ENCODE measurements around the gene DLG5.

DLG5 gene

DNA sequence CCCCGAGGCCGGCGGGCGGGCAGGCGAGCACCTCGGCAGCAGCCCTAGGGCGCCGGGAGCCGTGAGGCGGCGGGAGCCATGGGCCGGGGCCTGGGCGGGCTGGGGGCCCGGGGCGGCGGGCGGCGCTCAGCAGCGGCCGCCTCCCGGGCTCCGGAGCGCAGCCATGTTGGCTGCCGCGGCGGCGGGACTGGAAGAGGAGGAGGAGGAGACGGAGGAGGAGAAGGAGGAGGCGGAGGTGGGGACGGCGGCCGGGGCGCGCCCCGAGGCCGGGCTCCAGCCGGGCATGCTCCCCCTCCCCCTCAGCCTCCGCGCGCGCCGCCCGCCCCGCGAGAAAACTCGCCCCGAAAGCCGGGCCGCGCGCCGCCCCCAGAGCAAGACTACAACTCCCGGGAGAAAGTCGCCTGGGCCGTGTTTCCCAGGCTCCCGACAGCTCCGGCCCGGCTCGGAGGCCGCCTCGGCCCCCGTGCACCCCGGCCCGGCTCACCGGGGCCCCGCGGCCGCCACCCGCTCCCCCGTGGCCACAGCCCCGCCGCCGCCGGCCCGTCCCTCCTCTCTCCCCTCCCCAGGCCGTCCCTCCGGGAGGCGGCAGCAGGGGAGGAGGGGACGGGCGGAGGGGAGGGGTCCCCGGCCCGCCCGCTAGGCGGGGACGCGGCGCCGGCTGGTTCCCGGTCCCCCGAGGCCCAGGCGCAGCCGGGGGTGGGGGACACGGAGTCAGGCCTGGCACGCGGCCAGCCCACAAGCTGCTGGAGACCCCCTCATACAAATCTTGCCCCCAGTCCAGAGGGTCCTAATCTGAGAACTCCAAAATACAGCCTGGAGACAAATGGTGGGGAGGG is at the start of gene DLG5:
Gene DLG5, minus strand, starts transcription at position 190 of the 836 bp plus-strand sequence. CDS start 235 bp downstream, outside the sequence.
- DNase-seq (ENCODE audit: low read depth in 2 of 2), result no peak

GRCh38 chr10:77975086-77975666 is 48.6 kb upstream of the DLG5 start:
- DNase-seq (ENCODE audit: low read depth in 2 of 2), result no peak

- no peak for DNase-seq (ENCODE audit: low read depth in 2 of 2)
Observed at GRCh38 chr10:77974396-77975074, 48.0 kb upstream of the DLG5 start.

- no peak for DNase-seq (ENCODE audit: low read depth in 2 of 2)
Observed at GRCh38 chr10:77973276-77973675, 46.7 kb upstream of the DLG5 start.

- no peak for DNase-seq (ENCODE audit: low read depth in 2 of 2)
Observed at GRCh38 chr10:77972148-77972547, 45.6 kb upstream of the DLG5 start.

DNA sequence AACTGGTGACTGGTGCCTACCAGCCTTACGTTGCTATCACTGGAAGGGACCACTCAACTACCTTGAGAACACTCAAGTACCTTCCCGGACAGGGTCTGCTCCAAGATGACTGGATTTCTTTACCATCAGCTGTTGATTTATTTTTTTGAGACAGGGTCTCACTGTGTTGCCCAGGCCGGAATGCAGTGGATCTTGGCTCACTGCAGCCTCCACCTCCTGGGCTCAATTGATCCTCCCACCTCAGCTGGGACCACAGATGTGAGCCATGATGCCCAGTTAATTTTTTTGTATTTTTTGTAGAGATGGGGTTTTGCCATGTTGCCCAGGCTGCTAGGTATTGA is 45.2 kb upstream of the DLG5 start:
- no peak for DNase-seq (ENCODE audit: low read depth in 2 of 2)

GRCh38 chr10:77970869-77971803 is 44.6 kb upstream of the DLG5 start:
- no peak for DNase-seq (ENCODE audit: low read depth in 2 of 2)

DNA sequence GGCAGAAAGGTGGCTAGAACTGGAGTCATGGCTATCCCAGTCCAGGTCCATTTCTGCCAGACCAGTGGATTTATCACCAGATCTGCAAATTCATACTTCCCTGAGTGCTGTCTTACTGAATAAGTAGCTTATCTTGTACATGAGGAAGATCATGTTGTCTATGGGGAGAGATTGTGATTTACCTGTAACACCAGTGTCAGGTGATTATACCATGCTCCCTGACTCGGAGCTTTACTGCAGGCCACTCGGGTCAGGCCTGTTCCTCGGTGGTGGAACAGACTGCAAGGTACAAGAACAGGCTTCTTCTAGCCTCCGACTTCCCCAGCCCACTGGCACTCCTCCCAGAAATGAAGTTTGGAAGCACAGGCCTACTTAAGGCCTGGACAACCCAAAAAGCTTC is 42.6 kb upstream of the DLG5 start:
- DNase-seq (ENCODE audit: low read depth in 2 of 2), result no peak

DNA sequence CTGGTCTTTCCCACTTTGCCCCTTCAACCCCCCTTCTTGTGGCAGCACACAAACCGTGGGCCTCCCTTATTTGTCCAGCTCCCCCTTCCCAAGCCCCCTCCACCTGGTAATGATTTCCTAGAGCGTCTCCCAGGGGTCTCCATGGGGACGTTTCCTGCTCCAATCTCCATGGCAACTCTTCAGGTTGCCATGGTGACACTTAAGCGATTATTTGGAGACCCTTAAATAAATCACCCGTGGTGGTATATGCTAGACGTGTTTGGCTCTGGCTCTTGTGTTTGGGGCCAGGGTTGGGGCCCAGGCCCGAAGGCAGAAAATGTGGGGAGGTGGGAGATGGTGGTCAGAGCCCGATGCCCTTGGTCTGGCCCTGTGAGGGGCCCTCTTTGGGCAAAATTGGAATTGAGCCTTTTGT is 41.1 kb upstream of the DLG5 start:
- no peak for DNase-seq (ENCODE audit: low read depth in 2 of 2)

DNA sequence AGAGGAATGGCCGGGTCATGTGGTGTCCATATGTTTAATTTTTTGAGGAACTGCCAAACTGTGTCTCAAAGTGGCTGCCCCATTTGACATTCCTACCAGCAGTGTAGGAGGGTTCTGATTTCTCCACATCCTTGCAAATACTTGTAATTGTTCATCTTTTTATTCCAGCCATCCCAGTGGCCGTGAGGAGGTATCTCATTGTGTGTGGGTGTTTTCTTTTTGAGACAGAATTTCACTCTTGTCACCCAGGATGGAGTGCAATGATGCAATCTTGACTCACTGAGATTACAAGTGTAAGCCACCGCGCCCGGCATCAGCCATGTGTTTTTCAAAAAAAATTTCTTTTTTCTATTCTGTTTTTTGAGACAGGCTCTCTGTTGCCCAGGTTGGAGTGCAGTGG is 38.7 kb upstream of the DLG5 start:
- DNase-seq (ENCODE audit: low read depth in 2 of 2), result no peak

GRCh38 chr10:77964811-77965210 is 38.3 kb upstream of the DLG5 start:
- DNase-seq (ENCODE audit: low read depth in 2 of 2), result no peak

GRCh38 chr10:77963901-77964300 is 37.3 kb upstream of the DLG5 start:
- no peak for DNase-seq (ENCODE audit: low read depth in 2 of 2)

GRCh38 chr10:77962350-77963146 is 36.0 kb upstream of the DLG5 start:
- DNase-seq (ENCODE audit: low read depth in 2 of 2), result no peak

DNA sequence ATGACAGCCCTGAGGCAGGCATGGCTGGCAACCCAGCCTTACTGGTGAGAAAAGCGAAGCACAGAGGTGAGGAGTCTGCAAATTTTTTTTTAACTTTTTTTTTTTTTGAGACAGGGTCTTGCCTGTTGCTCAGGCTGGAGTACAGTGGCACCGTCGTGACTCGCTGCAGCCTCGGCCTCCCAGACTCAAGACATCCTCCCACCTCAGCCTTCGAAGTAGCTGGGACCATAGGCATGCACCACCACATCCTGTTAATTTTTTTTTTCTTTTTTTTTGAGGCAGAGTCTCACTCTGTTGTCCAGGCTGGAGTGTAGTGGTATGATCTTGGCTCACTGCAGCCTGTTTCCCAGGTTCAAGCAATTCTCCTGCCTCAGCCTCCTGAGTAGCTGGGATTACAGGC is 35.1 kb upstream of the DLG5 start:
- DNase-seq (ENCODE audit: low read depth in 2 of 2), result no peak

- DNase-seq (ENCODE audit: low read depth in 2 of 2), result no peak
Observed at GRCh38 chr10:77960829-77961329, 34.3 kb upstream of the DLG5 start.

DNA sequence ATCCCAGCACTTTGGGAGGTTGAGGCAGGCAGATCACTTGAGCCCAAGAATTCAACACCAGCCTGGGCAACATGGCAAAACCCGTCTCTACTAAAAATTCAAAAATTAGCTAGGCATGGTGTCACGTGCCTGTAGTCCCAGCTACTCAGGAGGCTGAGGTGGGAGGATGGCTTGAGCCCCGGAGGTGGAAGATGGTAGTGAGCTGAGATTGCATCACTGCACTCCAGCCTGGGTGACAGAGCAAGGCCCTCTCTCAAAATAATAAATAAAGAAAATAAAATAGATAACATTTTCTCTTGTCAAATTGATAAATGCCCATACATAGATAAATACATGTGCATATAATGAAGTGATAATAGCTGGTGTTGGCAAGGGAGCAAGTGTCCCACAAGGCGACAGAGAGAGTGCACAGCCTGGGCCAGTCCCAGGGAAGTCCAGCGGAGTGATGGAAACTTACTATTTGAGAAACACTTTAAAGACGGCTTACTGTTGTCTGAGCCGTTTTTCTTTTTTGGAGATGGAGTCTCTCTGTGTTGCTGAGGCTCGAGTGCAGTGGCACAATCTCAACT is 33.4 kb upstream of the DLG5 start:
- no peak for DNase-seq (ENCODE audit: low read depth in 2 of 2)

DNA sequence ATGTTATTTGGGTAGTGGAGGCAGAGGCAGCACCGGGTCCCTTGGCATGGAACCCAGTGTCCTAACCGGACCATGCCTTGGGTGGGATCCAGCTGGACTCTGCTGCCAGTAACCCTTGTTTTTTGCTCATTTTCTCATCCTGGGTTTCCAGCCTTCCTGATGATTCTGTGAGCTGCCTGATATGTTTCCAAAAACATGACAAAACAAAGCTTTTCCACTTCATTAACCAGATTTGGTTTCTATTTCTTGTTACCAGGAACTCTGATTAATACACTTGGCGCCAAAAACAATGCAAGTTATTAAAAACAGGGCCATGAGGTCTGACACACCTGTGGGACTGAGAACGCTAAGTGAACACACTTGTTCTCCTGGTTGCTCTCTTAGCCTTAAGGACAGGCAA is 32.8 kb upstream of the DLG5 start:
- no peak for DNase-seq (ENCODE audit: low read depth in 2 of 2)

- no peak for DNase-seq (ENCODE audit: low read depth in 2 of 2)
Observed at GRCh38 chr10:77955136-77955535, 28.6 kb upstream of the DLG5 start.

GRCh38 chr10:77949167-77949566 is 22.6 kb upstream of the DLG5 start:
- no peak for DNase-seq (ENCODE audit: low read depth in 2 of 2)

DNA sequence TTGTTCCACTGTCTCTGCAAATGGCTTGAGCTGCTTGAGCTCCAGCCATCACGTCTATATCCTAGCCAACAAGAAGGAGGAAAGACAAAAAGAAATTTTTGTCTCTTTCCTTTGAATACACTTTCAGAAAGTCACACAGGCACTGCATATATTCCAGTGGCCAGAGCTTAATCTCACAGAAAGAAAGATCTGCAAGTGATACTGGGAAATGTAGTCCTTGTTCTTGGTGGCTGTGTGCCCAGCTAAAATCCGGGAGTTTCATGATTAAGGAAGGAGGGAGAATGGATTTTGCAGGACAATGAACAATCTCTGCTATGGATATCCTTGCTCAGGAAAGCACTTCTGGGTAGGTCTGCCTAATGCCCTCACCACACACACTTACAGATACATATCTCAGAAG is 19.5 kb upstream of the DLG5 start:
- DNase-seq (ENCODE audit: low read depth in 2 of 2), result no peak

GRCh38 chr10:77944519-77944918 is 18.0 kb upstream of the DLG5 start:
- DNase-seq (ENCODE audit: low read depth in 2 of 2), result no peak
